Measurements from ENCODE around the gene MICU1. TPM values are rescaled to one million over a fixed set of nuclear protein-coding genes. Genes with fewer than 3 reads are reported as not detected.

The MICU1 gene
- total RNA-seq, 2 experiments from 2014 or later = 27.2 to 33.6 TPM

- Histone ChIP-seq H3K79me2 (ENCODE audit: insufficient read depth, low read depth, low read length) (no peaks in the 10 kb centered on the region), H3K9me2 (ENCODE audit: insufficient read depth, low read length) (no peaks in the 10 kb centered on the region), H3K9me3 (ENCODE audit: low read length) (no peaks in the 10 kb centered on the region), H2AFZ (ENCODE audit: low read length) (peak overlapping the region; percentile 36; the same call in 1 of the 2 replicates), H3K4me3 (ENCODE audit: low read depth, low read length, poor library complexity, severe bottlenecking) (peak overlapping the region; percentile 29), H4K20me1 (ENCODE audit: insufficient read depth, low read length) (no peaks in the 10 kb centered on the region), H3K4me2 (ENCODE audit: low read length) (peak overlapping the region; percentile 72), H3K36me3 (ENCODE audit: insufficient read depth, low read length) (peaks cover 57% of the 10 kb centered on the region), H3K4me1 (ENCODE audit: insufficient read depth, low read length, poor library complexity, severe bottlenecking) (peaks cover 53% of the 10 kb centered on the region), H3K27ac (ENCODE audit: low read depth, low read length, poor library complexity, severe bottlenecking) (peak overlapping the region; percentile 80)
- no TSS peak for BruUV-seq (replicated peaks)
- ChIA-PET POLR2A (interaction anchor here (0.6 to 5.4 kb wide), 4 partner anchors 15 to 251 kb away, joined by 3 to 91 read pairs (median 4); no protein-coding TSS in a partner anchor), CTCF (ENCODE audit: unreplicated experiment) (interaction anchor here (0.6 kb wide), 1 partner anchor 88 kb away, joined by 3 read pairs; no protein-coding TSS in a partner anchor)
- DNase-seq (ENCODE audit: low spot score) = peak; percentile 45
- intact Hi-C loops (cut with micrococcal nuclease; ENCODE audit: unreplicated experiment) = loop anchor here (1.0 to 2.0 kb wide), 4 partner anchors 38 to 203 kb away; partner anchors contain the start of genes ANAPC16 and ASCC1
- no peak for TF ChIP-seq EZH2phosphoT487 (IDR thresholded peaks at IDR 0.05; ENCODE audit: borderline replicate concordance, low read depth, low read length)
- TF ChIP-seq, protein P1, sequence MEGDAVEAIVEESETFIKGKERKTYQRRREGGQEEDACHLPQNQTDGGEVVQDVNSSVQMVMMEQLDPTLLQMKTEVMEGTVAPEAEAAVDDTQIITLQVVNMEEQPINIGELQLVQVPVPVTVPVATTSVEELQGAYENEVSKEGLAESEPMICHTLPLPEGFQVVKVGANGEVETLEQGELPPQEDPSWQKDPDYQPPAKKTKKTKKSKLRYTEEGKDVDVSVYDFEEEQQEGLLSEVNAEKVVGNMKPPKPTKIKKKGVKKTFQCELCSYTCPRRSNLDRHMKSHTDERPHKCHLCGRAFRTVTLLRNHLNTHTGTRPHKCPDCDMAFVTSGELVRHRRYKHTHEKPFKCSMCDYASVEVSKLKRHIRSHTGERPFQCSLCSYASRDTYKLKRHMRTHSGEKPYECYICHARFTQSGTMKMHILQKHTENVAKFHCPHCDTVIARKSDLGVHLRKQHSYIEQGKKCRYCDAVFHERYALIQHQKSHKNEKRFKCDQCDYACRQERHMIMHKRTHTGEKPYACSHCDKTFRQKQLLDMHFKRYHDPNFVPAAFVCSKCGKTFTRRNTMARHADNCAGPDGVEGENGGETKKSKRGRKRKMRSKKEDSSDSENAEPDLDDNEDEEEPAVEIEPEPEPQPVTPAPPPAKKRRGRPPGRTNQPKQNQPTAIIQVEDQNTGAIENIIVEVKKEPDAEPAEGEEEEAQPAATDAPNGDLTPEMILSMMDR (conservative IDR thresholded peaks at IDR 0.05; ENCODE audit: low read length) = no peak
Observed at GRCh38 chr10:72335394-72336258, 290.3 kb downstream of the MICU1 start.

DNA sequence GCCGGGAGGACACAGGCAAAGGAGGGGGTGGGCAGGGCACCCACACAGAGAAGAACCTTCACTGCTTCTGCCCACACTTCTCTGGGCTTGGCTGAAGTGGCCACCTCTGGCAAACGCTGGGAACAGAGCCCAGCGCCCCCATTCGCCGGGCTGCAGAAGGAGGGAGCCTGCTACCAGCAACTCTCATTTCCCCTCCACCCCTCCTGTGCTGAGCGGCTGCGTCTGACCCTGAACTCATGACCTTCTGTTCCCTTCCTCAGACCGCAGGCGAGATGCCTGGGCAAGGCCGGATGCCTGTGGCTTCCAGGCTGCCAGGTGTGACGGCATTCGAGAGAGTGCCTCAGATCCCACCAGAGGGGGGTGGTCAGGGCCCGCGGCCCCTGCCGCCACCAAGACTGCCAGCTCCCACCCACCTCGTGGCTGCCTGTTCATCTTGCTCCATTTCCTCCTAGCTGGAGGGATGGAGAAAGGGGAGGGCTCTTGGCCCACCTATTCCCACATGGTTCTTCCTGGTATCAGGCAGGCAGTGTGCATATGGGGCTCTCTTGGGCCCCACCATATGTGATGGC is 291.0 kb downstream of the MICU1 start:
- TF ChIP-seq EZH2phosphoT487 (IDR thresholded peaks at IDR 0.05; ENCODE audit: borderline replicate concordance, low read depth, low read length) = no peak
- TF ChIP-seq, protein P1 (conservative IDR thresholded peaks at IDR 0.05; ENCODE audit: low read length) = peak; percentile 74
- ChIA-PET CTCF (ENCODE audit: unreplicated experiment) (interaction anchor here (0.6 to 1.2 kb wide), 4 partner anchors 31 to 286 kb away, joined by 3 to 4 read pairs (median 3); no protein-coding TSS in a partner anchor), POLR2A (interaction anchor here (0.6 to 5.4 kb wide), 5 partner anchors 14 to 117 kb away, joined by 3 to 91 read pairs (median 4); no protein-coding TSS in a partner anchor)
- Histone ChIP-seq H3K4me1 (ENCODE audit: insufficient read depth, low read length, poor library complexity, severe bottlenecking) (peaks cover 60% of the 10 kb centered on the region), H3K4me3 (ENCODE audit: low read depth, low read length, poor library complexity, severe bottlenecking) (peak overlapping the region; percentile 33), H3K79me2 (ENCODE audit: insufficient read depth, low read depth, low read length) (no peaks in the 10 kb centered on the region), H3K9me2 (ENCODE audit: insufficient read depth, low read length) (no peaks in the 10 kb centered on the region), H3K9me3 (ENCODE audit: low read length) (no peaks in the 10 kb centered on the region), H3K36me3 (ENCODE audit: insufficient read depth, low read length) (peaks cover 50% of the 10 kb centered on the region; the same call in 1 of the 2 replicates), H2AFZ (ENCODE audit: low read length) (peak overlapping the region; percentile 36; the same call in 1 of the 2 replicates), H3K27ac (ENCODE audit: low read depth, low read length, poor library complexity, severe bottlenecking) (peak overlapping the region; percentile 80), H3K4me2 (ENCODE audit: low read length) (peak overlapping the region; percentile 72), H4K20me1 (ENCODE audit: insufficient read depth, low read length) (no peaks in the 10 kb centered on the region)
- intact Hi-C loops (cut with micrococcal nuclease; ENCODE audit: unreplicated experiment) = loop anchor here (1.0 to 5.0 kb wide), 4 partner anchors 38 to 438 kb away; partner anchors contain the start of genes ANAPC16 and ASCC1
- BruUV-seq (replicated peaks) = no TSS peak
- peak; percentile 89 for DNase-seq (ENCODE audit: low spot score)

Measured in OCI-LY7 (cell line).